AG08396 (cell line): Measurements from ENCODE around the gene ZBTB16.

Source experiments
- DNase-seq: peaks from one replicate; pipeline ENCODE4 v3.0.0; 2012; ENCODE audit warnings: low spot score, mixed read lengths

Gene ZBTB16

DNA sequence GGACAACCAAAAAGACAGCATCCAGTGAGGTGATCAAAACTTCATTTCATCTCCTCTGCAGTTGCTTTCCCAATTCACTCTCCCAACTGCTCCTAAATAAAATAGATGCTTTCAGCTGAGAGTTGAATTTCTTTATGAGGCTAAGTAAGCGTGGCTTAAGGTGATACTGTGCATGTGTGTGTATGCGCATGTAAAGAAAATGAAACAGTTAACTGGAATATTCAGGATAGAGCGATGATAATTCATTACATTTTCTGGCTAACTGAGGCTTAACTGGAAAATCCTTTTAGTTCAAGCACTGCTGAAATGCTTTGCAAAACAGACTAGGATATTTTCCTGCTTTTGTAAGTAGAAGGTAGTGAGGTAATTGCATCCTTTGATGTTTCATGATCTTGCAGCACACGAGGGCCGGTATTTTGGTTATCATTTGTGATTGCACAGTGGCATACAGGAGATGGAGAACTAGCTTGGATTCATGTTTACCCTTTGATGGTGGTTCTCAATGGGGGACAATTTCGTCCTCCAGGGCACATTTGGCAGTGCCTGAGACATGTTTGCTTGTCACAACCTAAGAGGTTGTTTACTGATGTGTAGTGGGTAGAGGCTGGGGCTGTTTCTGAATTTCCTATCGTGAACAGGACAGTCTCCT lies 71.2 kb downstream of the ZBTB16 start:
- no peak for DNase-seq

GRCh38 chr11:114131461-114131864 lies 72.0 kb downstream of the ZBTB16 start:
- DNase-seq, result no peak

DNA sequence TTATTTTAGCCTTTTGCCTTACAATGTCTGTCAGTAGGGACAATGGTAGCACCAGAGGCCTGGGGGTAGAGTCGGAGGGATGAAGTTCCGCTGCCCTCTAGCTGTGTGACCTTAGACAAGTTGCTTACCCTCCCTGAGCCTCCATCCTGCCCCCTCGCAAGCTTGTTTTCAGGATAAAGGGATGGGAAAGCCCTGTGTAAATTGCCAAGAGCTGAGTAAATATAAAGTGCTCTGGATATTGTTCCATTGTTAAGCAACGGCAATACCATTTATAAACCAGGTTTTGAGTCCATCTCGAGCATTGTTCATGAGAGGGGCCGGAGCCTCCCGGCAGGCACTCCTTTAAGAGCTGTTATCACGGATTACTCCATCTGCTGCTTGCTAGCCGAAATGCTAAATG lies 72.9 kb downstream of the ZBTB16 start:
- no peak for DNase-seq

DNA sequence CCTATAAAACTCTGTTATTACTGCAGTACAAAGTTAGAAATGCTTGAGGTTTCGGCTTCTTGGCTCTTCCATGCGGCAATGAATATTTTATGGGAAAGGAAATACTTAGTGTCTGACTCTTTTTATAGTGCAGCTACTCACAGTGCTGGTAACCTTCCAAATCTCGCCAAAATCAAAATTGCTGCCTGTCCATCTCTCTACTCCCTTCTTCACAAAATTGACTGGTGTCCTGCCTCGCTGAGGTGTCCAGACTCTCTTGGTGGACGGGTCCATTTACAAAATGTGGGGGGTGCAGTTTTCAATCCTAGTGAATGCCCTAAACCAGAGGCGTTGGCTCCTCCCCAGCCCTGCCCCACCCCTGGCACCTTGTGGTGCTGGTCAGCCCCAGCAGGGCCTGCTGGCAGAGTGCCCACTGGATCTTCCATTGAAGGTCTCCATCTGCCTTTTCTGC lies 73.5 kb downstream of the ZBTB16 start:
- no peak for DNase-seq

DNA sequence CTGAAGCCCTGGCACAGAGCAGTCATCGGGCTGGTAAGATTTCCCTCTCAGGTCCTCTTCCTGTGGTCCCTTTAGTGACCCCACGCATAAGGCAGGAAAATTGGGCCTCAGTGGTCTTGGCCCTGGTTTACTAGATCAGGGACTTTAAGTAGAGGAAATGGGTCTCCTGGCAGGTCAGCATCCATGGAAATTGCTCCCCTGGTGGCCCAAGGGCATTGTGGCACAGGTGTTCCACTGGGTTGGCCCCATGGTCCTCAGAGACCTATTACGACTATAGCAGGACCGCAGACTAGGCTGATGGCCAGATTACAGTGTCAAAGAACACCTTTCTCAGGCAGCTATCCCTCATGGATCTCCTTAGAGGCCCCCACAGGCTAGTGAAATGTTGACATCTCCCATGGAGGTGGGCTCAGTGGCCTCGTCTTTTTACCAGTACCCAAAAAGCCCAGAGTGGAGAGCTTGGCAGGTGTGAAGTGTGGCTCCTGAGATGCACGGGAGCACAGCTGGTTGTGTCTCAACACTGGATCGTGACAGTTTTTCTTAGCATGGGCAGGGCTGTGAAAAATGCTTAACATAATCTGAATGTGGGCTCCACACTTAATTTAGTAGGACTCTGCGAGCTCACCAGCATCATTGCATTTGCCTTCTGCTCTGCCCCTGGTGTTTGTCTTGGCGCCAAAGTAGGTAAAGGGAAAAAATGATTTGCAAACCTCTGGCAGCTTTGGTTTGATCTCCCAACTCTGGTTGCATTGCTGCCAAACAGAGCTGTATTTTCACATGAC lies 74.2 kb downstream of the ZBTB16 start:
- no peak for DNase-seq

DNA sequence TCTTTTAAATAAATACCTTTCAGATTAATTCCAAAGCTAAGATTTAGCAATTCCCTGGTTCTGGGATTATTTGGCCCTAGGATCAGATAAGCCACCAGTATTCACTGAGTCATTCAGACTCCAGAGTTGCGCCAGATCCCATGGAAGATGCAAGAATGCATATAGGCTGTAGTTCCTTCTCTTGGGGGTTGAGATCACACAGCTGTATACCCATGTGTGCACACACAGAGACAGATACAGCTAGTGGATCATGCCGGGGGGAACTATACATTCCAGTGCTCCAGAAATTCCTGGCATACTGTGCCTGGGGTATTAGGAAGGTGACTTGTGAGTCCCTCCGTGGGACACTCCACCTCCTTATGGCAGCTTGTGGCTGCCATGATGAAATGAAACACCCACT lies 75.4 kb downstream of the ZBTB16 start:
- DNase-seq, result no peak

DNA sequence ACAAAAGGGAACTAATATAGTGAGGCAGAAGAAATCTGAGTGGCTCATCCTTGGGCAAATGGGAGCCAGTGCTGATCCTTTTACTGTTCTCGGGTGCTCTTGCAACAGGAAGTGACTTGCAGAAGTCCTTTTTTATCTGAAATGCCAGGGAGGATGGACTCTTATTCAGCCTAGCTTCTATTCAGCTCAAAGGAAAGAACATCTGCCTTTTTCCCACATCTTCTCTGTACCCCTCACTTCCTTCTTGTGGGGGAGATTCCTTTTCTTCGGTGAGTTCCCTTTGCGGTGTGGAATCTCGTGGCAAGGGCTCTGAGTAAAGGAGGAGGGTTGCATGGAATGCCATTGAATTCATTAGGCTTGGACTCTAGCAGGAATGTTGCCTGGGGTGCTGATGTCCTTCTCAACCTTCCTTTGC lies 76.2 kb downstream of the ZBTB16 start:
- no peak for DNase-seq

DNA sequence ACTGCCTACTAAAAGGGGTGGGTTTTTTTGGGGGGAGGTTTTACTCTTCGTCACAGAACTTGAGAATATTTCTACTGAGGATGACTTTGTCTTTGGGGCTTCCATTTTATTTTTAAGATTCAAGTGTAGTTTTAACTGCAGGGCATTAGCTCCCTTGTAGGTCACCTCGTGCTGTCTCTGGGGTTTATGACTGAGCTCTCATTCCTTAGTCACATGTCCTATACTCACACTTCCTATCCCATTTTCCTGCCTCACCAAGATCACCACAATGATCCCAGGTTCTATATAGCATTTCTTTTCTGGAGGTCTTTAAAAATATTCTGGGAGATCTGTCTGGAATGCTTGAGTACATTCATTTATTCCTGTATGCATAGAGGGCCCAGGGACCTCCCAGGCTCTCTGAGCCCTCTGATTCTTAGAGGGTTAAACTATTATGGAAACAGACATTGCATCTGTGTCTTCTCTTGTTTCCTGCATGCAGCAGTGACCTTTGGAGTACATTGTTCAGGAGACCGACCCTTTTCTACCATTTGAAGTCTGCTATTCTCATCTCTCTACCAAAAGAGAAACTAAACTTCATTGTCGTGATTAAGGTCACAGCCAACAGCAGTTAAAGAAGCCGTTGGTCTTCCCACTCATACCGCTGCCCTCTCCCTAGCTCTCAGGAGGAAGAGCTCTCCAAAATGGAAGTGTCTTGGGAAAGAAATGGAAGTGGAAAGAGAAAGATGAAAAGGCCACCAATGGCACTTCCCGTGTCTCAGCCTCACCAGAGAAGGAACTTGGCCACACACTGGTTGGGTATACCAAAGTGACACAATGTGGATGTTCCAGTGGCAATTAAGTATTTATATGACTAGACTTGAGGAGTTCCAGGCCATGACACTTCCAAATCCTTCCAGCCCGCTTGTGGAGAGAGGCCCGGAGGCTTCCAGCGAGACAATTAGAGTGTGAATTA lies 77.5 kb downstream of the ZBTB16 start:
- no peak for DNase-seq

DNA sequence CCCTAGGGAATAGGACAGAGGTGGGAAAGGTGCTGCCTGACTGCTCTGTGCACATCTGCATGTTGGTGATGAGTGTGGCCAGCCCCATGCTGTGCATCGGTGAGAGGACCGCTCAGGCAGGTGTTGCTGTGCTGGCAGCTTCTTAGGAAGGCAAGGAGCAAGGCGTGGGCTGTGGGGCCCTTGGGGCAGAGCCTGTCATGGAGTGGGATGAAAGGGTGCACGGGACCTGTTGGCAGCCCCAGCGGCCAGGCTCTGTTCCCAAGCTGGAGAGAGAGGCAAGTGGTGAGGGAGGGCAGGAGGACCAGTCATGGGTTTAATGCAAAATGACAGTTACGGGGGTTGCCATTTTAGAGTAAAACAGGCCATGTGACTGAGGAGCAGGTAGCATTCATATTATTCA lies 78.3 kb downstream of the ZBTB16 start:
- DNase-seq, result no peak

GRCh38 chr11:114138411-114138810 lies 78.9 kb downstream of the ZBTB16 start:
- DNase-seq, result no peak

DNA sequence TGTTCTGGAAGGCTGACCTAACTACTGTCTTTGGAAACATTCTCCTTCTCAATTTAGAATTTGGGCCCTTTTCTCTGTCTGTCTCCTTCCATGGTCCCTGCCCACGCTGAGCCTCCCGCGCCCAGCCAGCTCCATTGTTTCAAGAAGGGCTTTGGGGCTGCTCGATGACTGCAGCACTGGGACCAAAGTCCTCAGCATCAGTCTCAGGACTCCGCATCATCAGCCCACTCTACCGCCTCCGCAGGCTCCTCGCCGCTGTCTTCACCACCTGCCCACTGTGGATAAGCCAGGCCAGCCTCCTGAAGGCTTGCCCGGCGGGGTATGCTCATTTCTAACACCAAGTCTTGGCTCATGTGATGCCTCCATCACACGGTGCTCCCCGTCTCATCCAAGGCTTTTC lies 81.3 kb downstream of the ZBTB16 start:
- DNase-seq, result no peak

- DNase-seq, result no peak
Observed at GRCh38 chr11:114141863-114142580, 82.5 kb downstream of the ZBTB16 start.

DNA sequence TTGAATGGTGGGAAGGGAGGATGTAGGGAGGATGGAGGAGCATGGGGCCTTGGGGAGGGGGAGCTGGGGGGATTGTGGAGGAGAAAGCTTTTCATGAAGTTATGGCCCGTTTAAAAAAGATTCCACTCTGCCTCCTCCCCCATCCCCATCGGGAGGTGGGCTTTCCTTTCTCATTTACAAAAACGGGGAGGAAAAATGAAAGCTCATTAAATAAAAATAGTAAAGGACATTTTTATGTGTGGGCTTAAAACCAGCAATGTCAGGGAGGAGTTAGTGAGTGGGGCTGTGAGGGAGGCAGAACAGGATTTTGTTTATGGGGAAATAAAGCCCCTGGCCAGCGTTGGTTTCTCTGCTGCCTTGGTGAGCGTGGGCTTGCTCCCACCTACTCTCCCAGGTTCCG lies 83.2 kb downstream of the ZBTB16 start:
- DNase-seq, result no peak

GRCh38 chr11:114145166-114145775 lies 85.8 kb downstream of the ZBTB16 start:
- DNase-seq, result no peak

- no peak for DNase-seq
Observed at GRCh38 chr11:114147375-114148012, 88.0 kb downstream of the ZBTB16 start.

DNA sequence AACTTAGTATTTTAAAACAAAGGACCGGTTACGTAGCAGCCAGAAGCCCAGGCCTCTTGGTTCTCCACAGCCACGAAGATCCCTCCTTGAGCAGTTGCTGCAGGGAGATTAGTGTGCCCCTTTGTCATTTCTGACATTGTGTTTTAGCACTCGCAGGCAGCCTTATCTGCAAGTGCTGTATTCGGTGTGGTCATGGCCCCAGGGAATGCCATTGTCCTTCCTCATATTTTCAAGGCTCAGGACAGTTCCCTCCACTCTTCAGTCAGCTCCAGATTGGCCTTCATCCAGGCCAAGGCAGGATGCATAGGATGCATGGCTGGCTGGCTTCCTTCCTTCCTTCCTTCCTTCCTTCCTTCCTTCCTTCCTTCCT lies 88.5 kb downstream of the ZBTB16 start:
- no peak for DNase-seq

GRCh38 chr11:114149689-114150407 lies 90.3 kb downstream of the ZBTB16 start:
- DNase-seq, result no peak

DNA sequence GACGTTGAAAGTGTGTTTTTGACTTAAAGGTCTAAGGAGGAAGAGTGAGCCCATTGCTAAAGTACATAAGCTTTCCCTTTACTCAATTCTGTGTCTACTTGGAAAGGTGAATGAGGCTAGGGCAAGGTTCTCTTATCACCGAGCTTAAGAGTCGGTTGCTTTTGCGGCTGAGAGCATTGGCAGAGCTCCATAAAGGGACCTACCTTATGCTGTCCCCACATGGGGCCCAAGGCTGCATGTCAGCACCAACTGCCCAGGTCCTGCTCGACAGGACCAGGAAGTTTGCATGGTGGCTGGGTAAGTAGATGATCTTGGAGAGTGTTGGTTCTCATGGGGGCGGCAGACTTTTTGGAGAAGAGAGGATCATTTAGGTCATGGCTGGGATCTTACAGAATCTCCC lies 91.2 kb downstream of the ZBTB16 start:
- DNase-seq, result no peak

DNA sequence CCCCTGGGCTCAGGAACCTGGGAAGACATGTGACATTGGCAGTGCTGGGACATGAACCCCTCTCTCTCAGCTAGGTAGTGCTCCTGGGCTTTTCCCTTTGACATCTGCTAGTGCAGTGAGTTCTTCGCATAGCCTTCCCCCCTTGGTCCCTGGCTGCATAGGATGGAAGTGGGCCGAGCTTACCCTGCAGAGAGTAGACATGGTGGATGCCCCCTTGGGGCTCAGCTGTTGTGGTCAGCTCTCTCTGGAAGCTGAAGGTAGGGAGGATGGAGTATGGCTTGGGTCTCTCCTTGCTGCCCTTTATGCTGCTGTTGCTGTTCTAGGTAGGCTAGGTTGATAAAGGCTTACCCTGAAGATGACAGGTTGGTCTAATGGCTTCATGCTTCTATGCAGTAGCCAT lies 92.1 kb downstream of the ZBTB16 start:
- DNase-seq, result no peak

GRCh38 chr11:114152162-114152561 lies 92.7 kb downstream of the ZBTB16 start:
- DNase-seq, result no peak
